OCI-LY1 (cell line): ENCODE results near the gene CYB5R3.

Experiments used
- H2AFZ ChIP-seq: fragments of 200-600 bp; sonication (generic), shearing (Covaris generic); 2 replicates; pipeline ENCODE4 v1.6.0; 2014; ENCODE audit warnings: antibody characterized with exemption, mild to moderate bottlenecking, low read length
- H3F3A ChIP-seq: fragments of 200-600 bp; sonication (generic), shearing (Covaris generic); 2 replicates; pipeline ENCODE4 v1.6.0; 2014; ENCODE audit warnings: mild to moderate bottlenecking, antibody characterized with exemption, low read length, moderate library complexity; ENCODE audit not compliant: insufficient read depth
- H3K27ac ChIP-seq: fragments of 200-600 bp; sonication (generic); 2 replicates; pipeline ENCODE4 v1.5.1; 2014; ENCODE audit warnings: low read length, mixed run types, mild to moderate bottlenecking, low read depth; ENCODE audit not compliant: poor library complexity, severe bottlenecking
- H3K27me3 ChIP-seq: fragments of 200-600 bp; sonication (generic); 2 replicates; pipeline ENCODE4 v1.6.0; 2014; ENCODE audit warnings: antibody characterized with exemption, mild to moderate bottlenecking, low read length, moderate library complexity; ENCODE audit not compliant: insufficient read depth
- H3K36me3 ChIP-seq: fragments of 200-600 bp; sonication (generic); 2 replicates; pipeline ENCODE4 v1.6.1; 2014; ENCODE audit warnings: mild to moderate bottlenecking, antibody characterized with exemption, low read length, moderate library complexity, mixed read lengths; ENCODE audit not compliant: insufficient read depth
- H3K4me1 ChIP-seq: fragments of 200-600 bp; sonication (generic); 2 replicates; pipeline ENCODE4 v1.5.1; 2014; ENCODE audit warnings: mild to moderate bottlenecking, low read length, moderate library complexity; ENCODE audit not compliant: insufficient read depth, severe bottlenecking
- H3K4me2 ChIP-seq: fragments of 200-600 bp; sonication (generic), shearing (Covaris generic); 2 replicates; pipeline ENCODE4 v1.6.1; 2014; ENCODE audit warnings: low read length
- H3K4me3 ChIP-seq: fragments of 200-600 bp; sonication (generic); 2 replicates; pipeline ENCODE4 v1.5.1; 2014; ENCODE audit warnings: low read length, low read depth, mild to moderate bottlenecking, mixed read lengths; ENCODE audit not compliant: poor library complexity, severe bottlenecking
- H3K79me2 ChIP-seq: fragments of 200-600 bp; shearing (Covaris generic); 2 replicates; pipeline ENCODE4 v1.6.1; 2016; ENCODE audit warnings: mixed run types, low read length, mixed read lengths; ENCODE audit not compliant: insufficient read depth
- H3K9ac ChIP-seq: fragments of 200-600 bp; sonication (generic), shearing (Covaris generic); 2 replicates; pipeline ENCODE4 v1.6.1; 2014; ENCODE audit warnings: mild to moderate bottlenecking, low read length, mixed read lengths
- H3K9me2 ChIP-seq: fragments of 200-600 bp; sonication (generic), shearing (Covaris generic); 2 replicates; pipeline ENCODE4 v1.6.1; 2014; ENCODE audit warnings: low read depth, mild to moderate bottlenecking, low read length, mixed read lengths
- H3K9me3 ChIP-seq: fragments of 200-600 bp; shearing (Covaris generic); 2 replicates; pipeline ENCODE4 v1.6.1; 2014; ENCODE audit warnings: low read length, mixed read lengths
- H4K20me1 ChIP-seq: fragments of 200-600 bp; sonication (generic), shearing (Covaris generic); 2 replicates; pipeline ENCODE4 v1.6.0; 2016; ENCODE audit warnings: mild to moderate bottlenecking, low read length; ENCODE audit not compliant: insufficient read depth
- EZH2 ChIP-seq: fragments of 200-600 bp; sonication (generic), shearing (Covaris generic); IDR thresholded peaks from 2 replicates; pipeline ENCODE4 v1.8.0; 2017; ENCODE audit warnings: borderline replicate concordance, mixed run types, mild to moderate bottlenecking, antibody characterized with exemption, low read length, moderate library complexity, mixed read lengths
- TF ChIP-seq, protein P1 (sequence below): fragments of 200-600 bp; sonication (generic), shearing (Covaris generic); IDR thresholded peaks from 2 replicates; pipeline ENCODE4 v1.5.1; 2017; ENCODE audit warnings: mild to moderate bottlenecking, antibody characterized with exemption, low read length, moderate library complexity, mixed read lengths

The CYB5R3 gene

DNA sequence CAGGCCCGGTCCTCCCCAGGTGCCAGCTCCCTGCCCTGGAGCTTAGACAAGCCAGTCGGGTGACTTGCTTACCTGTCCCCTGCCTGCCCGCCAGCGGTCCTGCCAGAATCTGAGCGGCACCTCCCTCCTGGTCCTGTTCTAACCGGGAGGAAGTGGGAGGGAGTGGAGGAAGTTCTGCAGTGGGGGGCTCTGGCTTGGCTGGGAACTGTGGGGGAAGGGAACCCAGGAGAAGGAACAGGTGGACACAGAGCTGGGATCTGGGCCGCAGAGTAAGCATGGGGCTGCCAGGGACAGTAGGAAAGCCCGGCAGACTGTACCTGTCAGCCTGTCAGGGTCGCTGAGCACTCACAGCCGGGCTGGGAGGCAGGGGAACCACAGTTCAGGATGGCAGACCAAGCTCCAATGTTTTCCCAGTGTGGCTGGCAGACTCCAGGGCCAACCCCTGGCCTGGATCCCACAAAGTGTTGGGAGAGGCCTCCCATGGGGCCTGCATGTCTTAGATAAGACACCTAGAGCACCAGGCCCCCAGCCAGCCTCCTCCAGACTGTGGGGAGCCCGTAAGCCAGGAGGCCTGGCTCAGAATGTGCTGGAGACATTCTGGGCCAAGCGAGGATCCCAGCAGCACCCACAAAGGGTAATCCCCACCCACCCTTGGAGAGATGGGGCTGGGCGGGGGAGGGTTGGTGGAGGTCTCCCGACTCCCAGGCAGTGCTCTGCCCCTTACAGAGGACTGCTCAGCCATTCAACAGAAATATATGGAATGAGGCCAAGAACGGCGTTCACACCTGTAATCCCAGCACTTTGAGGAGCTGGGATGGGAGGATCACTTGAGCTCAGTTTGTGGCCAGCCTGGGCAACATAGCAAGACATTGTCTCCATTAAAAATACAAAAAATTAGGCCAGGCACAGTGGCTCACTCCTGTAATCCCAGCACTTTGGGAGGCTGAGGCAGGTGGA, 2.3 kb downstream of the CYB5R3 start:
- no peaks in the 10 kb centered on the region for H3K36me3 ChIP-seq
- no peaks in the 10 kb centered on the region for H3K27me3 ChIP-seq
- H3K9me3 ChIP-seq: no peaks in the 10 kb centered on the region
- no peaks in the 10 kb centered on the region for H3K79me2 ChIP-seq
- H2AFZ ChIP-seq: no peak overlapping the region
- no peaks in the 10 kb centered on the region for H4K20me1 ChIP-seq
- H3K4me1 ChIP-seq: peaks cover 65% of the 10 kb centered on the region
- peak overlapping the region; percentile 68 for H3K27ac ChIP-seq
- TF ChIP-seq EZH2: no peak
- TF ChIP-seq, protein P1, sequence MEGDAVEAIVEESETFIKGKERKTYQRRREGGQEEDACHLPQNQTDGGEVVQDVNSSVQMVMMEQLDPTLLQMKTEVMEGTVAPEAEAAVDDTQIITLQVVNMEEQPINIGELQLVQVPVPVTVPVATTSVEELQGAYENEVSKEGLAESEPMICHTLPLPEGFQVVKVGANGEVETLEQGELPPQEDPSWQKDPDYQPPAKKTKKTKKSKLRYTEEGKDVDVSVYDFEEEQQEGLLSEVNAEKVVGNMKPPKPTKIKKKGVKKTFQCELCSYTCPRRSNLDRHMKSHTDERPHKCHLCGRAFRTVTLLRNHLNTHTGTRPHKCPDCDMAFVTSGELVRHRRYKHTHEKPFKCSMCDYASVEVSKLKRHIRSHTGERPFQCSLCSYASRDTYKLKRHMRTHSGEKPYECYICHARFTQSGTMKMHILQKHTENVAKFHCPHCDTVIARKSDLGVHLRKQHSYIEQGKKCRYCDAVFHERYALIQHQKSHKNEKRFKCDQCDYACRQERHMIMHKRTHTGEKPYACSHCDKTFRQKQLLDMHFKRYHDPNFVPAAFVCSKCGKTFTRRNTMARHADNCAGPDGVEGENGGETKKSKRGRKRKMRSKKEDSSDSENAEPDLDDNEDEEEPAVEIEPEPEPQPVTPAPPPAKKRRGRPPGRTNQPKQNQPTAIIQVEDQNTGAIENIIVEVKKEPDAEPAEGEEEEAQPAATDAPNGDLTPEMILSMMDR: no peak
- H3F3A ChIP-seq: no peaks in the 10 kb centered on the region
- H3K4me3 ChIP-seq: peak overlapping the region; percentile 100
- peak overlapping the region; percentile 45; the same call in 1 of the 2 replicates for H3K9ac ChIP-seq
- H3K4me2 ChIP-seq: peak overlapping the region; percentile 90
- H3K9me2 ChIP-seq: no peaks in the 10 kb centered on the region

DNA sequence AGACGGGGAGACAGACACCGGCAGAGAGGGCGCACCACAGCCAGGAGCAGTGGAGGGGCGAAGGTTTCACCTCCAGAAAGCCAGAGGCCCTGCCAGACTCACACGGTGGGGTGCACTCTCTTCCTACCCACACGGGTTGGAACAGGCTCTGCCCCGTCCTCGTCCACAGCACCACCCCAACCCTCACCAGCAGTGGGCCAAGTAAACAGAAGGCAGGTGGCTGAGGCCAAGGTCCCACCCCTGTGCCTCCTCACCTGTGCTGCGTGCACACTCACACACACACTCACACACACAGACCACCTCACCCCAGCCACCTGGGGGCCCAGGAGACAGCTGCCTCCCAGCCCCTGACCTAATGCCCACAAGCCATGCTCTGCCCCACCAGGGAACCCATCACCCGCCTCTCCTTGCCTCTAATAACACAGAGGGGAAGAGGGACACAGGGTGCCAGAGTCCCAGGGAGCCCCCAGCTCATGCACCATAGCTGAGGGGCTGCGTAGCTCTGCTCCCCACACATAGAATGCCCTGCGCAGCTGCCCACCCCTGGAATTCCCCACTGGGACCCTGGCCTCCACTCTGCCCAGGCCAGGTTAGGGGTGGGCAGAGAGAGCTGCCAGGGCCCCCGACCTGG, 3.1 kb downstream of the CYB5R3 start:
- Histone ChIP-seq H3K27me3 (no peaks in the 10 kb centered on the region), H3K4me3 (peak overlapping the region; percentile 100), H3F3A (no peaks in the 10 kb centered on the region), H3K36me3 (no peaks in the 10 kb centered on the region), H3K9me3 (no peaks in the 10 kb centered on the region), H3K79me2 (no peaks in the 10 kb centered on the region), H3K4me2 (peak overlapping the region; percentile 90), H3K27ac (peak overlapping the region; percentile 68), H3K4me1 (peaks cover 65% of the 10 kb centered on the region), H4K20me1 (no peaks in the 10 kb centered on the region), H3K9me2 (no peaks in the 10 kb centered on the region), H3K9ac (peak overlapping the region; percentile 45; the same call in 1 of the 2 replicates), H2AFZ (no peak overlapping the region)
- TF ChIP-seq, protein P1: no peak
- TF ChIP-seq EZH2: no peak

DNA sequence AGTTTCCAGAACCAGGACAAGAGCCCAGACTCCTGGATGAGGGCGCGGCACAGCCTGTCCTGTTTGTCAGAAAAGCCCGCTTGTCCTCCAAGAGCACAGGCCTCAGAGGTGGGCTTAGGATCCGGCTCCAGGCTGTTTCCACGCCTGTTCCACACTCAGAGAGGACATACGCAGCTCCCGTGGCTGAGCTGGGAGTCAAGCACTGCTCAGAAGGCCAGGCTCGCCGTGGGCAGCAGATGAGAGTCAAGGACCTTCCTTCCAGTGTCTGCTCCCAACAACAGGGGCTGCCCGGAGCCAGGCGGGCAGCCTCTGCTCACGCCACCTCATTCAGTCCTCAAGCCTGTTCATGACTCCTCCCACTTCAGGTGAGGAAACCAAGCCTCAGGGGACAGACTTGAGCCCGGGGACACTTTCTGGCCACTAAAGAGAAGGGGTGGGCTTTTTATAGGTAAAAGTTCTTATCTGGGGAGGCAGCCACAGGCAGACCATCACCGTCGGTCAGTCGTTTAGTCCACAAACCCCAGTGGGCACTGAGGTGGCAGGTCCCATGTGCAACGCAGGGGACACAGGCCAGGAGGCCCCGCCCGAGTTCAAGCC, 3.8 kb downstream of the CYB5R3 start:
- peaks cover 65% of the 10 kb centered on the region for H3K4me1 ChIP-seq
- H3K9me2 ChIP-seq: no peaks in the 10 kb centered on the region
- H3F3A ChIP-seq: no peaks in the 10 kb centered on the region
- peak overlapping the region; percentile 90 for H3K4me2 ChIP-seq
- no peaks in the 10 kb centered on the region for H3K36me3 ChIP-seq
- H4K20me1 ChIP-seq: no peaks in the 10 kb centered on the region
- no peaks in the 10 kb centered on the region for H3K27me3 ChIP-seq
- H3K79me2 ChIP-seq: no peaks in the 10 kb centered on the region
- peak overlapping the region; percentile 100 for H3K4me3 ChIP-seq
- H3K9me3 ChIP-seq: no peaks in the 10 kb centered on the region
- peak overlapping the region; percentile 68 for H3K27ac ChIP-seq
- no peak overlapping the region for H2AFZ ChIP-seq
- H3K9ac ChIP-seq: peak overlapping the region; percentile 30; the same call in 1 of the 2 replicates
- no peak for TF ChIP-seq EZH2
- TF ChIP-seq, protein P1: no peak
